Activated naive CD8-positive, alpha-beta T cell (primary cell): ENCODE measurements around the gene RNASE9.
"Not testable (repeated sequence)": the region's sequence is repeated elsewhere in the genome, so short reads cannot be mapped to it uniquely, and the experiment has no call there.

ENCODE experiments used
- H3K27ac Mint-ChIP-seq: one replicate; pipeline ENCODE4 v1.8.0; 2021; ENCODE audit warnings: mixed read lengths
- H3K27me3 Mint-ChIP-seq: one replicate; pipeline ENCODE4 v1.8.0; 2021; ENCODE audit warnings: mixed read lengths
- H3K36me3 Mint-ChIP-seq: one replicate; pipeline ENCODE4 v1.8.0; 2021; ENCODE audit warnings: mixed read lengths
- H3K4me1 Mint-ChIP-seq: one replicate; pipeline ENCODE4 v1.8.0; 2021; ENCODE audit warnings: low read depth, mixed read lengths
- H3K4me3 Mint-ChIP-seq: one replicate; pipeline ENCODE4 v1.8.0; 2021; ENCODE audit warnings: mild to moderate bottlenecking, mixed read lengths
- H3K9me3 Mint-ChIP-seq: one replicate; pipeline ENCODE4 v1.8.0; 2021; ENCODE audit warnings: low read depth, mixed read lengths

RNASE9 gene

GRCh38 chr14:20560961-20561360 is at the start of gene RNASE9:
RNASE9 (minus strand) TSS chr14:20561047.
- Mint-ChIP-seq H3K9me3 (no peaks in the 10 kb centered on the region), H3K27me3 (no peaks in the 10 kb centered on the region)

DNA sequence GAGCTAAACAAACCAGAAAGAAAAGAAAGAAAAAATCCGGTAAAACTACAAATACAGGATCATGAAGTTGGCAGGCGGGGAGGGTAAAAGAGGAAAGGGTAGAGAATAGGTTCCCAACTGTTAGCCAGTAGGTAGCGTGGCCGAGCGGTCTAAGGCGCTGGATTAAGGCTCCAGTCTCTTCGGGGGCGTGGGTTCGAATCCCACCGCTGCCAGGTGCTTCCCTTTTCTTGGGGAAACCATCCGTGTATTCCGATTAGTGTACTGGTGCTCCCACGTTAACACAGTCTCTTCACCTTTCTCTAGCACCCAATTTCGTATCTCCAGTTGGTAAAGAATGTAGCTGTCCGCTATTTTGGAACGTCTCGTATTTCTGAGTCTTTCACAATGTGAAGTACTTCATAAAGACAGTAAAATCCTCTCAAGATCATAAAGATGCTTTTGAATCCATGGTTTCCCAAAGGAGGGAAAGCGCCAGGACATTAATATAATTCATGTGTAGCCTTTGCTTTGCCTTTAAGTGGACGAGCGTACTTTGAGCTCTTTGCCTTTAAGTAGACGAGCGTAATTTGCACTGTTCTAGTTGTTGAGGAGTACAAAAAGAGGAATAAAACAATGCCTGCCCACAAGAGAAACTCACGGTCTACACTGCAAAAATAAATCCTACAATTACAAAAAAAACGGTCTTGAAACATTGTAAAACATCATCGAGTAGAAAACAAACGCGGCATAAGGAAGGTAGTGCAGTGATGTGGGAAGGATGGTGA is 49.3 kb upstream of the RNASE9 start:
- Mint-ChIP-seq H3K36me3 (no peaks in the 10 kb centered on the region), H3K4me3 (no peak overlapping the region), H3K9me3 (no peaks in the 10 kb centered on the region), H3K27me3 (no peaks in the 10 kb centered on the region), H3K4me1 (no peaks in the 10 kb centered on the region), H3K27ac (no peak overlapping the region)

More at GRCh38 chr14:20560961-20561360, at the start of gene RNASE9:
- no peak within 1 kb of the TSS for H3K27ac Mint-ChIP-seq
- no peaks in the 10 kb centered on the region for H3K4me1 Mint-ChIP-seq
- H3K36me3 Mint-ChIP-seq = no peaks in the 10 kb centered on the region
- no peak within 1 kb of the TSS for H3K4me3 Mint-ChIP-seq

DNA sequence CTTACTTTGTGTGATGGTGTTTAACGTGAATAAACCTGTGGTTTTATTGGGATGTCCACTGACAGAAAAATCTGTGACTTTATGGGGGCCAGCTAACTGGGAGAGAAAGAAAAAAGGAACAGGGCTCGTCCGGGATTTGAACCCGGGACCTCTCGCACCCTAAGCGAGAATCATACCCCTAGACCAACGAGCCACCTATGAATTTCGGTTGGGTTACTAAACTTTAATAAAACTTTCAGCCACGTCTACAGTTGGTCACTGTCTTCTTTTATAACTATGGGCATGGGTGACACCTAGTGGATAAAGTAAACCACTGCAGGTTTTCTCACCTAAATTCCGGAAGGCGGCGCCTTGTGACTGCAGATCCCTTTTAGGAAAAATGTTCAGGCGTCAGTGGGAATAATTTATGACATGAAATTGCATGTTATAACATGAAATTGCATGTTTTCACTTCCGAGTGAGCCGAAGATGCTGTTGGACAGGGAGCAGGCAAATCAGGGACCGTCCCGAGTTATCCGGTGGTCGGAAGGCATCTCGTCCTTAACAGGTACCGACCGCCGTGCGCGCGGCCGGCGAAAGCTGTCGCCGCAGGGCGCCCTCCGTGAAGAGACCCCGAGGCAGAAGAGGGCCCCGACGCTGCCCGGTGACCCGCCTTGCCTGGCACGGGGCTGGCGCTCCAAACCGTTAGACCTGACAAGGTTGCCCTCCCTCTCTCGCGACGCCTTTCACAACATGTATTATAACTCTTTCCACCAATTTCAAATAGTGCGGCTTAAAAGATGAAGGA is 48.6 kb upstream of the RNASE9 start:
- Mint-ChIP-seq H3K9me3 (no peaks in the 10 kb centered on the region), H3K4me1 (no peaks in the 10 kb centered on the region), H3K27ac (no peak overlapping the region), H3K4me3 (no peak overlapping the region), H3K27me3 (no peaks in the 10 kb centered on the region), H3K36me3 (no peaks in the 10 kb centered on the region)

- H3K4me3 Mint-ChIP-seq = no peak overlapping the region
- no peaks in the 10 kb centered on the region for H3K36me3 Mint-ChIP-seq
- H3K4me1 Mint-ChIP-seq = no peaks in the 10 kb centered on the region
- no peak overlapping the region for H3K27ac Mint-ChIP-seq
- H3K9me3 Mint-ChIP-seq = no peaks in the 10 kb centered on the region
- H3K27me3 Mint-ChIP-seq = no peaks in the 10 kb centered on the region
Observed at GRCh38 chr14:20608383-20609110, 47.7 kb upstream of the RNASE9 start.

DNA sequence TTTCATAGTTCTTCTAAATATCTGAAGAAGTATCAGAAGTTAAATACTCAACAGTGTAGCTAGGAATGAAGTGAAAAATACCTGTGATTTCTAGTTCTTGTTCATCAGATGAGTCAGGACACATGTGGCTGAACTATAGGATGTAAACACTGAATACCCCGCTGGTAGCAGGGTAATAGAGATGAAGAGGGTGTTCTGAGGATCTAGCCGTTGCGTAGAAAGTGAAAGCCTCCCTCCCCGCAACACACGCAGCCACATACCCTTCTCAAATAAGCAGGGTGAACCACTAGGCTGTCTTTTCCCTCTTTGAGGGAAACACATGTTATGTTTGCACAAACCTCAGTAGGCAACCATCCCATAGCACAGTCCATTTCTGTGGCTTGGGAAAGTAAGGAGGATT is 46.8 kb upstream of the RNASE9 start:
- no peaks in the 10 kb centered on the region for H3K9me3 Mint-ChIP-seq
- H3K36me3 Mint-ChIP-seq = no peaks in the 10 kb centered on the region
- H3K4me1 Mint-ChIP-seq = no peaks in the 10 kb centered on the region
- no peak overlapping the region for H3K4me3 Mint-ChIP-seq
- no peak overlapping the region for H3K27ac Mint-ChIP-seq
- H3K27me3 Mint-ChIP-seq = no peaks in the 10 kb centered on the region

DNA sequence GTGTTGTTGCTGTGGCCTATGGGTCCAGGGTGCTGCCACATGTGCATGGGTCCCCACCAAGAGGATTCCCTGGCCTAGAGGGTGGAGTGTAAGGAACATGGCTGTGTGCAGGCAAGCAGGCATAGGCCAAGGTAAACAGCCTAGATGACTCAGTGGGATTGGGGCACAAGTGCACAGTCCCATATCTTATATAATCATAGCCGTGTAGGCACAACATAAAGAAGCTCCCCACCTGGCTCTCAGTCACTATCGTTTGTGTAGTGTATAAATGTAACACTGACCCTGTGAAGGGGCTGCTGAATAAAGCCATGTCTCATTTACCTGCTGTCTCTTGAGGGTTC is 46.0 kb upstream of the RNASE9 start:
- no peak overlapping the region for H3K27ac Mint-ChIP-seq
- no peak overlapping the region for H3K4me3 Mint-ChIP-seq
- no peaks in the 10 kb centered on the region for H3K4me1 Mint-ChIP-seq

GRCh38 chr14:20606190-20606901 is 45.5 kb upstream of the RNASE9 start:
- Mint-ChIP-seq H3K4me1 (no peaks in the 10 kb centered on the region), H3K36me3 (no peaks in the 10 kb centered on the region), H3K4me3 (no peak overlapping the region), H3K9me3 (no peaks in the 10 kb centered on the region), H3K27ac (no peak overlapping the region), H3K27me3 (no peaks in the 10 kb centered on the region)

More for the DNA sequence above, 46.0 kb upstream of the RNASE9 start:
- H3K36me3 Mint-ChIP-seq = no peaks in the 10 kb centered on the region
- no peaks in the 10 kb centered on the region for H3K9me3 Mint-ChIP-seq
- no peaks in the 10 kb centered on the region for H3K27me3 Mint-ChIP-seq

DNA sequence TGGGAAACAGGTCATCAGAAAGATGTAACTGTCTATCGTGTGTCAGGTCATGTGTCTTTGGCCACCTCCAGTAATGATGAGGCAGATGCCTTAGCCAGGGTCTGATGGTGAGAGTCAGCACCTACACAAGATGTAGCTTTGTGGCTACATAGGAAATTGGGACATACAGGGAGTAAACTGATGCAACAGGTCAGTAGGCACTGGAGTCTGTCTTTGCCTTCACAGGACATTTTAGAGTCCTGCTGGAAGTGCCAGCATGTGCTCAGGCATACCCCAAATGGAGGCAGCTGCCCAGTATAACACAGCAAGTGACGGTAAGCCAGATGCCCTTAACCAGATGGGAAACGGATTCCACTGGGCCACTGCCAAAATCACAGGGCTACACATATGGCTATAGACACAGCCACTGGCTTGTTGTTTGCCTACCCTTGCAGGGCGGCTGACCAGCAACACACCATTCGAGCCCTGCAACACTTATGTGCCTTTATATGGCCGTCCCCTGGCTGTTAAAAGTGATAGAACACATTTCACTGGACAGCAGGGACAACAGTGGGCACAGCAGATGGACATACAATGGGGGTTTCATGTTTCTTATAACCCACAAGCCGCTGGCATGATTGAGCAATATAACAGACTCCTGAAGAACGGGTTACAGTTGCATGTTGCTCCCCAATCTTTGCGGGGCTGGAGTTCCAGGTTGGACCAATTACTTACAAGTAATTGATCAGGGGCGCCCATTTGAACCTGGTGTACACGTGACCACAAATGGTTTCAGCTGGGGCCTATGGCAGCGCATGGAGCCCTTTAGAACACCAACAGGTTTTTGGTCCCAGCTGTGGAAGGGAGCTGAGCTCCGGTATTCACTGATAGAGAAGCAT is 43.2 kb upstream of the RNASE9 start:
- Mint-ChIP-seq H3K27ac (no peak overlapping the region), H3K4me1 (no peaks in the 10 kb centered on the region), H3K27me3 (no peaks in the 10 kb centered on the region), H3K9me3 (no peaks in the 10 kb centered on the region), H3K4me3 (no peak overlapping the region), H3K36me3 (no peaks in the 10 kb centered on the region)

GRCh38 chr14:20602583-20602982 is 41.7 kb upstream of the RNASE9 start:
- no peaks in the 10 kb centered on the region for H3K9me3 Mint-ChIP-seq
- no peaks in the 10 kb centered on the region for H3K36me3 Mint-ChIP-seq
- H3K4me1 Mint-ChIP-seq = no peaks in the 10 kb centered on the region
- no peaks in the 10 kb centered on the region for H3K27me3 Mint-ChIP-seq
- no peak overlapping the region for H3K27ac Mint-ChIP-seq
- H3K4me3 Mint-ChIP-seq = no peak overlapping the region

DNA sequence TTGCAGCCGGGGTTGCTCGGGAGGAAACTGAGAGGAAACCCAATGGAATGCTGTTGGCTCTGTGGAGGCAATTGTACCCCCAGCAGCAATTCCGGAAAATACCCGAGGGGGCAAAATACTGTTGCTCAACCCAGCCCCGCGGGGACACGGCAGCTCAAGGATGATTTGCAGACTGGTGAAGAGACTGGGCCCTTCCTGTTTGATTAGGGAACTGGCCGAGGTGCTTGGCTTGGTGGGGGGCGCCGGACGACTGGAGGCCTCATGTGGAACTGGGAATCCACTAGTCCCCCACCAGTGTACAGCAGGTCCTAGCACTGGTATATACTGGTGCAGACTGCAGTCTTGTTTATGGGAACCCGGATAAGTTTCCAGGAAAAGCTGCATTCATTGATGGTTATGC is 40.7 kb upstream of the RNASE9 start:
- H3K36me3 Mint-ChIP-seq = no peaks in the 10 kb centered on the region
- H3K4me1 Mint-ChIP-seq = no peaks in the 10 kb centered on the region
- H3K27ac Mint-ChIP-seq = no peak overlapping the region
- no peak overlapping the region for H3K4me3 Mint-ChIP-seq
- no peaks in the 10 kb centered on the region for H3K27me3 Mint-ChIP-seq
- H3K9me3 Mint-ChIP-seq = no peaks in the 10 kb centered on the region

DNA sequence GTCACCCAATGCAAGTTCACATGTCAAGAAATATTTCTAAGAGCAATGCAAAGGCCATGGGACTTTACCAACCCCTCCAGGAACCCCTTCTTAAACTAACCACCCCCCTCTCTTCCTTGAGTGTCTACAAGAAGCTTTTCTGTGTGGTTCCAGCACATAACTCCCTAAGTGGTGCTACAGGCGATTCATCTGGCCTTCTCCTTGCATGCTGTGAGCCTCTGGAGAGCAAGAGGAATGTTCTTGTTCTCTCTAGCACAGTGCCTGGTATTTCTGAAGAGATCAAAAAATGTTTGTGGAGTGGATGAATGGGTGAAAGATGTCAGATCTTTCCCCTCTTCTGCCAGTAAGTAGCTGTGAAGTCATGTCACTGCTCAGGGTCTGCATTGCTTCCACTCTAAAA is 36.3 kb upstream of the RNASE9 start:
- peaks cover 2% of the 10 kb centered on the region for H3K27me3 Mint-ChIP-seq
- H3K36me3 Mint-ChIP-seq = no peaks in the 10 kb centered on the region
- no peak overlapping the region for H3K4me3 Mint-ChIP-seq
- H3K9me3 Mint-ChIP-seq = no peaks in the 10 kb centered on the region
- no peaks in the 10 kb centered on the region for H3K4me1 Mint-ChIP-seq
- no peak overlapping the region for H3K27ac Mint-ChIP-seq

DNA sequence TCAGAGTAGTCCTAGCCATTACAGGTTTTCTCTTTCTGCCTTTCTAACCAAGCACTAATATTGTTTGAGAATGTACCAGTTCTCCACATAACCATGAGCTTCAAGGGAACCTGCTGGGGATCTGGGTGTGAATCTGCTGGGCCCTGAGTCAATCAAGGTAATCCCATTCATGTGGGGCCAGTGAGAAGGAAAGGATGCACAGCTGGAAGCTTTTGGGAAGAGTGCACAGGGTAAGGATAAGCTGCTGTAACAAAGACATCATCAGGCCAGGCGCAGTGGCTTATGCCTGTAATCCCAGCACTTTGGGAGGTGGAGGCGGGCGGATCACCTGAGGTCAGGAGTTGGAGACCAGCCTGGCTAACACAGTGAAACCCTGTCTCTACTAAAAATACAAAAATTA is 34.9 kb upstream of the RNASE9 start:
- not testable (repeated sequence) for H3K9me3 Mint-ChIP-seq, H3K27me3 Mint-ChIP-seq, H3K36me3 Mint-ChIP-seq, H3K27ac Mint-ChIP-seq, H3K4me3 Mint-ChIP-seq, H3K4me1 Mint-ChIP-seq

GRCh38 chr14:20592574-20592973 is 31.7 kb upstream of the RNASE9 start:
- H3K36me3 Mint-ChIP-seq = no peaks in the 10 kb centered on the region
- peaks cover 4% of the 10 kb centered on the region for H3K27me3 Mint-ChIP-seq
- H3K9me3 Mint-ChIP-seq = no peaks in the 10 kb centered on the region
- H3K4me3 Mint-ChIP-seq = no peak overlapping the region
- no peaks in the 10 kb centered on the region for H3K4me1 Mint-ChIP-seq
- H3K27ac Mint-ChIP-seq = no peak overlapping the region

DNA sequence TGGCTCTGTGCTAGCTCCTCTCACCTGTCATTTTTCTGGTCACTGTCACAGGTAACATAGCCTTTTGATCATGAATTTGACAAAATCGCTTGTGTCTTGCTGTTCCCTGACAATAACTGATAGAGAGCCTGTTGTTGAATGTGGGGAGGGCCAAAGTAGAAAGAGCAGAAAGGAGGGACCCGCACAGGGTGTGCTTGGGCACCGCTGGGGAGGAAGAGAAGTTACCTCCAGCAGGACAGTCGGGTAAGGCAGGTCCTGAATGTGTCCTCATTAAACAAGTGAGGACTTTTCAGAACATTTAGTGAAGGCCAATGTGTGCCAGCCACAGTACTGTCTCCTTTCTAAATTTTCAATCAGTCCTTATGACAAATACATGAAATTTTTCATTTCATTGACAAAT is 30.4 kb upstream of the RNASE9 start, which contains the start of gene RNASE12:
TSS of gene RNASE12 (minus strand) at position 142 of the 400 bp plus-strand sequence. CDS start 653 bp downstream, outside the sequence.
- Mint-ChIP-seq H3K4me1 (no peaks in the 10 kb centered on the region), H3K27ac (no peak within 1 kb of the TSS), H3K4me3 (no peak within 1 kb of the TSS), H3K27me3 (peaks cover 5% of the 10 kb centered on the region), H3K9me3 (no peaks in the 10 kb centered on the region), H3K36me3 (no peaks in the 10 kb centered on the region)
